Suprapubic skin (tissue), 4 donors: Measurements from ENCODE around the gene CDC45.

ENCODE experiments used
- EP300 ChIP-seq: sonication (generic); formaldehyde crosslinking; IDR thresholded peaks from one replicate; pipeline ENCODE4 v1.6.1; 2017; ENCODE audit warnings: antibody characterized with exemption
- POLR2A ChIP-seq, 2 donors: fragments of 450-650 bp; IDR thresholded peaks; one replicate each; pipeline ENCODE4 v1.6.1; 2017; ENCODE audit warnings: antibody characterized with exemption in 2 of 2, mild to moderate bottlenecking in 2 of 2, moderate library complexity in 2 of 2
- POLR2AphosphoS5 ChIP-seq, 3 donors: sonication (generic); formaldehyde crosslinking; IDR thresholded peaks; one replicate each; pipeline ENCODE4 v1.6.1; 2017; ENCODE audit warnings: antibody characterized with exemption in 3 of 3
- TF ChIP-seq, protein P1 (sequence below), 2 donors: fragments of 200-600 bp in 1 of 2; fragments of 450-650 bp in 1 of 2; sonication (generic) in 1 of 2; IDR thresholded peaks; one replicate each; pipeline ENCODE4 v1.5.1; 2016 to 2019; ENCODE audit warnings: antibody characterized with exemption in 2 of 2, mild to moderate bottlenecking in 1 of 2, moderate library complexity in 1 of 2

DNA sequence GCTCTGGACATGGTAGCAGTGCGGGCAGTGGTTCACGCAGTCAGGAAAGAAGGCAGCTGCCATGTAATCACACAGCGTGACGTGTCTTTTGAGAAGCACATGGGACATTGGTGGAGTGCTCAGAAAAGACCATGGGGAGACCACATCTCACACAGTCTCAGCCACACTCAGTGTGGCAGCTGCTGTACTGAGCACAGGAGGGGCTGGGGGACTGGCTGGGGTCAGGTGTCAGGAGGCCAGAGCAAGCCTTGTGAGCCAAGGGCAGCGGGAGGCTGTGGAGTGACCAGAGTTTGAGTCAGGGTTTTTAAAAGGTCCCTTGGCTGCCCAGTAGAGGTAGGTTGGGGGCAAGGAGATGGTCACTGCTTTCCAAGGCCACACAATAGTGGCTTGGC, 26.0 kb downstream of the CDC45 start:
- TF ChIP-seq POLR2A (IDR thresholded peaks at IDR 0.05) (no peak), EP300 (no peak), POLR2AphosphoS5 (IDR thresholded peaks at IDR 0.05) (no peak)
- TF ChIP-seq, protein P1, sequence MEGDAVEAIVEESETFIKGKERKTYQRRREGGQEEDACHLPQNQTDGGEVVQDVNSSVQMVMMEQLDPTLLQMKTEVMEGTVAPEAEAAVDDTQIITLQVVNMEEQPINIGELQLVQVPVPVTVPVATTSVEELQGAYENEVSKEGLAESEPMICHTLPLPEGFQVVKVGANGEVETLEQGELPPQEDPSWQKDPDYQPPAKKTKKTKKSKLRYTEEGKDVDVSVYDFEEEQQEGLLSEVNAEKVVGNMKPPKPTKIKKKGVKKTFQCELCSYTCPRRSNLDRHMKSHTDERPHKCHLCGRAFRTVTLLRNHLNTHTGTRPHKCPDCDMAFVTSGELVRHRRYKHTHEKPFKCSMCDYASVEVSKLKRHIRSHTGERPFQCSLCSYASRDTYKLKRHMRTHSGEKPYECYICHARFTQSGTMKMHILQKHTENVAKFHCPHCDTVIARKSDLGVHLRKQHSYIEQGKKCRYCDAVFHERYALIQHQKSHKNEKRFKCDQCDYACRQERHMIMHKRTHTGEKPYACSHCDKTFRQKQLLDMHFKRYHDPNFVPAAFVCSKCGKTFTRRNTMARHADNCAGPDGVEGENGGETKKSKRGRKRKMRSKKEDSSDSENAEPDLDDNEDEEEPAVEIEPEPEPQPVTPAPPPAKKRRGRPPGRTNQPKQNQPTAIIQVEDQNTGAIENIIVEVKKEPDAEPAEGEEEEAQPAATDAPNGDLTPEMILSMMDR (IDR thresholded peaks at IDR 0.05), result no peak
